Limb (tissue), 2 donors: ENCODE results near the gene PSAP.
A peak's percentile ranks its signal among the peaks of the same experiment; 100 is the strongest.
"Not testable (repeated sequence)": the region's sequence is repeated elsewhere in the genome, so short reads cannot be mapped to it uniquely, and the experiment has no call there.

Source experiments
- DNase-seq, 2 donors: peaks; one replicate each; pipeline ENCODE4 v3.0.0-alpha.2; 2016; ENCODE audit errors: extremely low spot score in 2 of 2

Gene PSAP

GRCh38 chr10:71874680-71875354 is 23.8 kb upstream of the PSAP start:
- not testable (repeated sequence) for DNase-seq

DNA sequence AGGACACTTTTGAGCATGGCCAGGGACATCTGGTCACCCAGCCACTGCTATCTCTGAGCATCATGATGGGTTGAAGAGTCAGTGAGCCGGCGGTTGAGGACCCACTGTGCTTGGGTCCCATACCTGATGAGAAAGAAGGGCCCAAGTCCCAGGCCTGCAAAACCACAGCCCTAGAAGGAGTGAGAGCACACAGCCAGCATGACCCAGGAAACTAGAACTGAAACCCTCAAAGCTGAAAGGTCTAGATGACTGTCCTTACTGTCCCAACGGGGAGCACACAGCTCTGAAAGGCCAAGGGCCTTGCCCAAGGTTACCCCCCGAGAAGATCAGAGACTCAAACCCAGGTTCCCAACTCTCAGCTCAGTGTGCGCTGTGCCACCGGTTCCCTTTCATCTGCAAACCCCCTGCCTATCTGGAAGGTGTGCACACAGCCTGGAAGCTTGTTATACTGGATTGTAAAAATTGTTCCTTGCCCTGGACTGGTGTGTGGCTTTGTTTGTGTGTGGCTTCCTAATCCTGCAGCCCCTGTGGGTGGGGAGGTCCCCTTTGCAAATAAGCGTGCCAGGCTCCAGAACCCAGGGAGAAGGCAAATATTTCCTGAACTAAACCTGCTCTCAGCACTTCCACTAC is 22.6 kb upstream of the PSAP start:
- no peak for DNase-seq

DNA sequence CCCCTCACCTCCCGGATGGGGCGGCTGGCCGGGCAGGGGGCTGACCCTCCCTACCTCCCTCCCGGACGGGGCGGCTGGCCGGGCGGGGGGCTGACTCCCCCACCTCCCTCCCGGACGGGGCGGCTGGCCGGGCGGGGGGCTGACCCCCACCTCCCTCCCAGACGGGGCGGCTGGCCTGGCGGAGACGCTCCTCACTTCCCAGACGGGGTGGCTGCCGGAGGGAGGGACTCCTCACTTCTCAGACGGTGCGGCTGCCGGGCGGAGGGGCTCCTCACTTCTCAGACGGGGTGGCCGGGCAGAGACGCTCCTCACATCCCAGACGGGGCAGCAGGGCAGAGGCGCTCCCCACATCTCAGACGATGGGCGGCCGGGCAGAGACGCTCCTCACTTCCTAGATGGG is 18.6 kb upstream of the PSAP start:
- DNase-seq, result not testable (repeated sequence)

DNA sequence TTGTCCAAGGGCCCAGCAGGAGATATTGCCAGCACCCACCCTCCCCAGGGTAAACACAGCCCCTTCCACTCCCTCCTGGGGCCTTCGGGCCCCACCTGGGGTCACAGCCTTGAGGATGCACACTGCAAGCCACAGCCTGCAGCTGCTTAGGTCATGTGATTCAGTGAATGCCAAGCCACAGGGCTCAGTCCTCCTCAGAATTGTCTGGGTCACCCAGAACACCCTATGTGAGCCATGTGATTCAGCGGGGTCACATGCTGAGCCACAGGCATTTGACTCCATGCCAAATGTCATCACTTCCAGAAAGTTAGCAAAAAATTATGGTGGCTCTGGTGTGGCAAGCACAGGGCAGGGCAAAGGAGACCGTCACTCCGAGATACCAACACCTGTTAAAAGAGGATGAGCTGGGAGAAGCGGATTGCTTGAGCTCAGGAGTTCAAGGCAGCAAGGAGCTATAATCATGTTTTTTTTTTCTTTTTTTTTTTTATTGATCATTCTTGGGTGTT is 17.2 kb upstream of the PSAP start:
- DNase-seq, result no peak

- DNase-seq, result no peak
These were observed 14.6 kb upstream of the PSAP start for GRCh38 chr10:71865561-71866041.

DNA sequence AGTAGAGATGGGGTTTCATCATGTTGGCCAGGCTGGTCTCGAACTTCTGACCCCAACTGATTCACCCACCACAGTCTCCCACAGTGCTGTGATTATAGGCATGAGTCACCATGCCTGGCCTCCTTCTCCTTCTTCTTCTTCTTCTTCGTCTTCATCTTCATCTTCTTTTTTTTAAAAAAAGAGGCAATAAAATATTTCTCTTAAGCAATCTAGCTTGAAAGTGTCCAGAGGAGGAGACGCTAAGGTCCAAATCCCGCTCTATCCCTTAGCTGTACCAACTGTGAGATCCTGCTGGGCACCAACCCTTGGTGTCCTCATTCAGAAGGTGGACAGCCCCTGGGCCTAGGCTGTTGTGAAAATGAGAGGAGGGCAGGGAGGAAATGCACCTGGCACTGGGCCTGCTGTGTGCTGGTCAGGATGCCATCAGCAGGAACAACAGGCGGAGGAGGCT is 13.9 kb upstream of the PSAP start:
- DNase-seq, result no peak

DNA sequence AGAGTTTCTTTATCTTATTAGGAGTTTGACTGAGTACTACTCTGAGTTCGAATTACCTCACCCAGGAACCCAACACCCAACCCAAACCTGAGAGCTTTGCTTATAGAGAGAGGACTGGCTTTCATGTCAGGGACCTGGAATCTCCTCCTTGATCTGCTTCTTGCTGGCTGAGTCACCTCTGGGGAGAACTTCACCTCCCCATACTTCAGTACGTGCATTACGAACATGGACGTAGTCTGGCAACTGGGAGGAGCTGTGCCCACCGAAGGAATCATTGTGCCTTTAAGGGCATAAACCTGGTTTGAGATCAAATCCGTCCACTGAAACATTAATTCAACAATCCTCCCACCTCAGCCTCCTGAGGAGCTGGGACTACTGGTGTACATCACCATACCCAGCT is 12.2 kb upstream of the PSAP start:
- DNase-seq, result no peak

DNA sequence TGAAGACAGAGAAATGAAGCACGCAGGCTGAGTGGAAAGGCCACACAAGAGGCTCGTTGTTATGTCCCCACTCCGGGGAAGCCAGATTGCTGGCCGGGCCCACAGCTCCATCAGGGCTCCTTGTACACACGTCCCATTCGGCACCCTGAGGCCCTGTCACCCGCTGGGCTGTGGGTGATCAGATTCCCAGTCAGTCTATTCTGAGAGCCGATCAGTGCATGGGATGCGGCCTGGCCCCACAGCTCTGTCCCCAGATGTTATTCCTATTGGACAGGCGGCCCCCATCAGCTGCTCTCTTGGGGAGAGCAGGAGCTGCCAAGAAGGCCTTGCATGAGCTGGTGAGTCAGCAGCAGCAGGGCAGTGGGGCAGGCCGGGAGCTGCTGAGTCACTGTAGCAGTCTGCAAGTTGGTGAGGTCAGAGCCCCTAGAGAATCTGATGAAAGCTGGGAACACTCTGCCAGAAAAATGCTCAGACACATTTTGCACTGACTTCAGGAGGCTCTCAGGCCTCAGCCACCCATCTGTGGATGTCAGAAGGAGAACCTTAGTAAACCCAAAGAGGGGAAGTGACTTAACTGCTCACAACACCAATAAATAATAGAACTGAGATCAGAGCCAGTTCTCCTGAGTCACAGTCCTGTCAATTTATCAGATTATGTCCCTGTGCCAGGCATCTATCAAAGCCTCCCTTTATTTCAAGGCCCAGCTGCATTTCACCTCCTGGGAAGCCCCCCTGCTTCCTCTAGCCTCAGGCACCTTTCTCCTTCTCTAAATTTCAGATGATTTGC is 9.4 kb upstream of the PSAP start:
- DNase-seq, result peak; percentile 82 to 86

GRCh38 chr10:71857934-71858890 is 7.2 kb upstream of the PSAP start:
- no peak for DNase-seq

GRCh38 chr10:71856619-71857018 is 5.6 kb upstream of the PSAP start:
- no peak for DNase-seq

DNA sequence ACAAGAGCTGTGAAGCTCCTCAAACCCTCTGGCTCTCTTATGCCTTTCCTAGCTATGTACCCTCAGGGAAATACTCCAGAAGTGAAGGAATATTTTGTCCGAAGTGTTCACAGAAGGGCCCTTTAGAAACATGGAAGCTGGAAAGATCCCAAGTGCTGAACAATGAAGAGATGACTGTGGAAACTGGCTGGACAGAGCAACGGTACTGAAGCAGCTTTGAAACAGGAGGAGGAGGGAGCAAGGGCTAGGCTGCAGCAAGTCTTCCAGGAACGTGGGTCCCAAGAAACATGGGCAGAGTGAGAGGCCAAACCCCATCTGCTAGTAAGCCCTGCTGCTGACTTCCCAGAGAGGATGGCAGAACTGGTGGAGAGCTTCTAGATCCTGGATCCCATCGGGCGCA is 3.0 kb upstream of the PSAP start:
- DNase-seq, result no peak

DNA sequence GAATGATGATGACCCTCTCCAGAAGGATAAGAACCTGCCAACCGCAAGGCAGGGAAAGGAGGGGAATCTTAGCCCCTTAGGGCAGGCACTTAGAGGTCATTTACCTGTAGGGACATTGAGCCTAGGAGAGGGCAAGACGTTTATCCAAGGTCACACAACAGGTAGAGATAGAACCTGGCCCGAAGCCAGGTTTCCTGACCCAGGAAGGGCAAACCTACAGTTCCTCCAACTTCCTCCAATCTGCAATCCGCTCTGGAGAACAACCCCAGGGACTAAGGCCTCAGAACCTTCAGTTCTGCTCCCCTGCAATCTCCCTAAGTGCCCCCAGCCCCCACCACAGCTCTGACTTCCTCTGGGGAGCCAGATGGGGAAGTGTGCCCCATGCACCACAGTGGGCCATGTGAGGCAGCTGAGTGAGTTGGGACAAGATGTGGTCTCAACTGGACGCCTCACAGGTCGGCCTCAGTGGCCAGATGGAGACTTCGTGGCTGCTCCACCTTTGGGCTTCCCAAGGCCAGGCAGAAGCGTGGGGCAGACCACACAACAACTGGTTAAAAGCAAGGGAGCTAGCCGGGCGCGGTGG is 1.4 kb upstream of the PSAP start:
- DNase-seq, result no peak

GRCh38 chr10:71851465-71852095 is 529 bp upstream of the PSAP start:
- DNase-seq, result not testable (repeated sequence)

- no peak for DNase-seq
These were observed 869 bp downstream of the PSAP start for GRCh38 chr10:71850021-71850742.

DNA sequence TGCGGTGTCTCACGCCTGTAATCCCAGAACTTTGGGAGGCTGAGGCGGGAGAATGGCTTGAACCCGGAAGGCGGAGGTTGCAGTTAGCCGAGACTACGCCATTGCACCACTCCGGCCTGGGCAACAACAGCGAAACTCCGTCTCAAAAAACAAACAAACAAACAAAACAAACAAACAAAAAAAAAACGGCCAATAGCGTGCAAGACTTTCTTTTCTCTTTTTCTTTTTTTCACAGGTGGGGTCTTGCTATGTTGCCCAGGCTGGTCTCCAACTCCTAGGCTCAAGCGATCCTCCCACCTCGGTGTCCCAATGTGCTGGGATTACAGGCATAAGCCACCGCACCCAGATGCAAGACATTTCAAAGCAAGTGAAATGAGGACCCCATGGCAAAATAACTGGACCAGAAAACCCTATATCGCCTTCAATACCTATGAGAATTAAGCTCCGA is 1.6 kb downstream of the PSAP start:
- DNase-seq, result no peak

DNA sequence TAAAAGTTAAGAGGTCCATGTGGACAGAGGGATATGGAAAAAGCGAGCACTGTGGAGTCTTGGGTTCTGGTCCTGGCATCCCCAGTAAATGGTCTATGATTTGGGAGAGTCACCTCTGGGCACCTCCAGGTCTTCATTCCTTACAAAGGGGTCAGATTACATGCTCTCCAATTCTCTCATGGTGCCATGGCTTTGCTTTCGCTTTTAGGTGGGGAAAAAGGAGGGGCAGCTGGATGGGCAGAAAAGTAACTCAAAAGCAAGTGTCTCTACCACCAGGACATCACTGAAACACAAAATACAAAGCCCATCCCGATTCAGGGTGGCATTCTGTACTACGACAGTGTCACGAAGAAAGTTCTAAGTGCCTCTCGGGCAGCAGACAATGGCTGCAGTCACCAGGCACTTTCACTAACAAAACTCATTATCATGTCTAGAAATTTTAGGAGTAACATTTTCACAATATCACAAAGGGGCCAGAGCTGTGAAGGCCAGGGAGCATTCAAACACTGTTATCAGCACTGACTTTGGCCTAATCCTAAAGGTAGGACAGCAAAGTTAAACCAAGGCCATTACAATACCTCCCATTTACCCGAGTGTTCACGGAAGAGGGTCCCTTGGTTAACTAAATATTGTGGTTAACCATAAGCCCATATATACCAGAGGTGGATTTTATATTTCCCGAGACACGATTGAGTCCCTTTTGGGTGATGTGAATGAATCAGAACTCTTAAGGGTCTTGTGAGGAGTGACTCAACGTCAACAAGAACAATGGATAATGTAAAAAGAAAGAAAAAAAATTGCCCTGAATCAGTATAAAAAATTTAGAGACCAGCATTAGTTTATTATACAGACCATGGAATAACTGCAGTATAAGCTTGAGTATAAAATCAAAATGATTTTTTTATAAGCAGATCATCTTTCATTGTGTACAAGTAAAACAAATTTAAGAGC is 2.5 kb downstream of the PSAP start:
- no peak for DNase-seq

DNA sequence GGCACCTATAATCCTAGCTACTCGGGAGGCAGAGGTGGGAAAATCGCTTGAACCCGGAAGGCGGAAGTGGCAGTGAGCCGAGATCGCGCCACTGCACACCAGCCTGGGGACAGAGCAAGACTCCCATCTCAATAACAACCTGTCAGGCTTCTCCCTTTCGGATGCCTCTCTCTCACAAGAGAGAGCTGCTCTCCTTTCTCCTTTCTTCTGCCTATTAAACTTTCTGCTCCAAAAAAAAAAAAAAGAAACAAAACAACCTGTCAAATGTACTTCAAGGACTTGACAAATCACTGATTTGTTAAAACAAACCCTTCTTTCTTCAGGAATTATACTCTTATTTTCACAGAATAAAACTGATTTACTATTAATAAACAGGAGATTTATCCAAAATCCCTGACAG is 3.6 kb downstream of the PSAP start:
- no peak for DNase-seq

- no peak for DNase-seq
These were observed 4.2 kb downstream of the PSAP start for GRCh38 chr10:71846816-71847215.
